Measurements from ENCODE around the gene CCKAR. TPM values are rescaled to one million over a fixed set of nuclear protein-coding genes. Genes with fewer than 3 reads are reported as not detected.

The CCKAR gene
- total RNA-seq, 1 donor from 2014 or later, result not detected

DNA sequence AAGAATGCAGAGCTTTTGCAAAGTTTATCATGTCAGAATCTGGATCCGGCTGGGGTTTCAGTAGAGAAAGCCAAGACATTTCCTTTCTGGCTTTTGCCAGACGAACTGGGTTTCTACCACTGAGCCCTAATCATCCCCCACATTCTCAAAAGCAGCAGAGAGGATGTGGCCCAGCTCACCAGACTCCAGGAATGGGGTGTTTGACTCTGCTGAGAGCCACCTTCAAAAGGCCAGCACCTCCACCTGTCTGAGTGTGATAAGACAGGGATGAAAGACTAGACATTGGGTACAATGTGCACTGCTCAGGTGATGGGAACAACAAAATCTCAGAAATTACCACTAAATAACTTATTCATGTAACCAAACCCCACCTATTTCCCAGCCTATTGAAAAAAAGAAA, 25.7 kb upstream of the CCKAR start:
- no peak overlapping the region for H3K4me3 Mint-ChIP-seq (ENCODE audit: unreplicated experiment)
- no peaks in the 10 kb centered on the region for H3K36me3 Mint-ChIP-seq (ENCODE audit: low read depth)
- H3K9me3 Mint-ChIP-seq (ENCODE audit: low read depth), result peaks cover 5% of the 10 kb centered on the region
- TF ChIP-seq CTCF (IDR thresholded peaks at IDR 0.05), result no peak
- no peaks in the 10 kb centered on the region for H3K4me1 Mint-ChIP-seq (ENCODE audit: low read depth)
- no peak for DNase-seq (ENCODE audit: low spot score)
- no peaks in the 10 kb centered on the region for H3K27me3 Mint-ChIP-seq (ENCODE audit: low read depth)
- no peak overlapping the region for H3K27ac Mint-ChIP-seq (ENCODE audit: unreplicated experiment)

DNA sequence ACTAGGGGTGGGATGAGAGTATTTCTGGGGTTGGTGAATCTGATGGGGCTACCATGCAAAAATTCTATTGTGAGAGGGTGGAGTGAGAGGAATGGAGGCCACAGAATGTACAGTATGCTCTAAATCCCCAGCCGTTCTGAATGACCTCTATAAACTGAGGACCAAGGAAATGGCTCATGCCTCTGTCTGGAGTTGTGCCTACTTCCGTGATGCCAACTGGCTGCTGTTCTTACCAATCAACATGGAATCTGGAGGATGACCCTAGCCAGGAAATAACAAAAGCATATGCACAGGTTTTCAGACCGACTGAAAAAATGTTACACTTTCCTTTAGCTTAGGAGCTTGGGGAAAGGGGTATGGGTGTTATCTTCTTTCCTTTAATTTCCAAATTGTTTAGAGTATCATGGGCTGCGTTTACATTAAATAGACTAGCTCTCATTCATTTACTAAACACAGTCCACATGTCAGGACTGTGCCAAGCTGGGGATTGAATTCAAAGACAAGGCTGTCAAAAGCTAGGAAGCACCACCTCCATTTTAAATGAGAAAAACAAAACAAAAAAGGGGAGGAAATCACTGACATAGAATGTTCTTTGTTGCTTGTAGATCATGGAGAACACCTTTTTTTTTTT, 20.2 kb upstream of the CCKAR start:
- no peak for TF ChIP-seq CTCF (IDR thresholded peaks at IDR 0.05)
- Mint-ChIP-seq H3K27me3 (ENCODE audit: low read depth) (no peaks in the 10 kb centered on the region), H3K4me1 (ENCODE audit: low read depth) (peaks cover 6% of the 10 kb centered on the region), H3K9me3 (ENCODE audit: low read depth) (peaks cover 6% of the 10 kb centered on the region), H3K4me3 (ENCODE audit: unreplicated experiment) (no peak overlapping the region), H3K36me3 (ENCODE audit: low read depth) (no peaks in the 10 kb centered on the region), H3K27ac (ENCODE audit: unreplicated experiment) (no peak overlapping the region)
- DNase-seq (ENCODE audit: low spot score), result no peak

DNA sequence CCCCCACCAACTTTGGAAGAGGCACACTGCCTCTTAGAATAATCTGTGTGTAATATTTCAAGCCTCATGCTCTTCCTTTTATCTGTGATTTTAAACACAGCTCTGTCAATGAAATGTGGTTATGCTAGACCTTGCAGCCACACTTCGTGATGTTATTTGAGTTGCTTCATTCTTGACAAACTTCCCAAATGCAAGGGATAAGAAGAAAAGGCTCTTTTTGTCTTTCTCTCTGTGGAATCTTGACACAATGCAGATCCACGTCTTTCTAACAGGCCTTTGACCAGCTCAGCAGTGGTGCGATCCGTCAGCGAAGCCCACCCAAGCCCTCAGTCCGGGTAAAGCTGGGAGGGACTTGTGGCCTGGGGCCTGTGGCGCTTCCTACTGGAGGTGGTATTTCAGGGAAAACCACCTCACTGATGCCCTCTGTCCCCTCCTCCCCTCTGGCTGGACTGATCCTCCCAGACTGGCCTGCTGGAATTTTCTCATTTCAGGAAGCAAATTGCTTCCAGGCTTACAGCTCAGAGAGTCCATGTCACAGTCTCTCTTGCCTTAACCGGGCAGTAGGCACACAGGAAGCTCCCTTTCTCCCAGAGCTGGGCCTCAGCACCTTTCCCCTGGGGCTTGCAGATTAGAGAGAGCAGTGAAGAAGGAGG, 19.5 kb upstream of the CCKAR start:
- no peaks in the 10 kb centered on the region for H3K27me3 Mint-ChIP-seq (ENCODE audit: low read depth)
- no peak overlapping the region for H3K4me3 Mint-ChIP-seq (ENCODE audit: unreplicated experiment)
- DNase-seq (ENCODE audit: low spot score), result no peak
- H3K4me1 Mint-ChIP-seq (ENCODE audit: low read depth), result peaks cover 6% of the 10 kb centered on the region
- no peaks in the 10 kb centered on the region for H3K36me3 Mint-ChIP-seq (ENCODE audit: low read depth)
- no peak for TF ChIP-seq CTCF (IDR thresholded peaks at IDR 0.05)
- H3K9me3 Mint-ChIP-seq (ENCODE audit: low read depth), result peaks cover 6% of the 10 kb centered on the region
- no peak overlapping the region for H3K27ac Mint-ChIP-seq (ENCODE audit: unreplicated experiment)

GRCh38 chr4:26507286-26507685, 17.0 kb upstream of the CCKAR start:
- H3K27ac Mint-ChIP-seq (ENCODE audit: unreplicated experiment), result no peak overlapping the region
- H3K4me3 Mint-ChIP-seq (ENCODE audit: unreplicated experiment), result no peak overlapping the region
- TF ChIP-seq CTCF (IDR thresholded peaks at IDR 0.05), result no peak
- DNase-seq (ENCODE audit: low spot score), result no peak
- peaks cover 6% of the 10 kb centered on the region for H3K9me3 Mint-ChIP-seq (ENCODE audit: low read depth)
- H3K36me3 Mint-ChIP-seq (ENCODE audit: low read depth), result no peaks in the 10 kb centered on the region
- peaks cover 14% of the 10 kb centered on the region for H3K4me1 Mint-ChIP-seq (ENCODE audit: low read depth)
- H3K27me3 Mint-ChIP-seq (ENCODE audit: low read depth), result no peaks in the 10 kb centered on the region

GRCh38 chr4:26503844-26504243, 13.6 kb upstream of the CCKAR start:
- H3K9me3 Mint-ChIP-seq (ENCODE audit: low read depth), result peaks cover 13% of the 10 kb centered on the region
- TF ChIP-seq CTCF (IDR thresholded peaks at IDR 0.05), result no peak
- peaks cover 8% of the 10 kb centered on the region for H3K4me1 Mint-ChIP-seq (ENCODE audit: low read depth)
- no peak overlapping the region for H3K4me3 Mint-ChIP-seq (ENCODE audit: unreplicated experiment)
- no peak for DNase-seq (ENCODE audit: low spot score)
- no peak overlapping the region for H3K27ac Mint-ChIP-seq (ENCODE audit: unreplicated experiment)
- H3K27me3 Mint-ChIP-seq (ENCODE audit: low read depth), result no peaks in the 10 kb centered on the region
- H3K36me3 Mint-ChIP-seq (ENCODE audit: low read depth), result no peaks in the 10 kb centered on the region

All from chondrocyte (in vitro differentiated cells).